GM18951 (cell line): Measurements from ENCODE around the gene ANG.
"Not testable (repeated sequence)": the region's sequence is repeated elsewhere in the genome, so short reads cannot be mapped to it uniquely, and the experiment has no call there.

Source experiments
- POLR2A ChIP-seq: IDR thresholded peaks from 4 replicates; pipeline ENCODE4 v1.6.1; 2011; ENCODE audit warnings: mild to moderate bottlenecking; ENCODE audit not compliant: insufficient read length, insufficient read depth; ENCODE audit errors: extremely low read depth
- in situ Hi-C: fragments of 300-500 bp; cut with MboI; formaldehyde crosslinking; loops from one replicate; pipeline ENCODE4 v1.12.0; 2022; ENCODE audit warnings: low sequenced_read_pairs, mixed read lengths, inconsistent platforms; ENCODE audit not compliant: unreplicated experiment

Gene ANG

DNA sequence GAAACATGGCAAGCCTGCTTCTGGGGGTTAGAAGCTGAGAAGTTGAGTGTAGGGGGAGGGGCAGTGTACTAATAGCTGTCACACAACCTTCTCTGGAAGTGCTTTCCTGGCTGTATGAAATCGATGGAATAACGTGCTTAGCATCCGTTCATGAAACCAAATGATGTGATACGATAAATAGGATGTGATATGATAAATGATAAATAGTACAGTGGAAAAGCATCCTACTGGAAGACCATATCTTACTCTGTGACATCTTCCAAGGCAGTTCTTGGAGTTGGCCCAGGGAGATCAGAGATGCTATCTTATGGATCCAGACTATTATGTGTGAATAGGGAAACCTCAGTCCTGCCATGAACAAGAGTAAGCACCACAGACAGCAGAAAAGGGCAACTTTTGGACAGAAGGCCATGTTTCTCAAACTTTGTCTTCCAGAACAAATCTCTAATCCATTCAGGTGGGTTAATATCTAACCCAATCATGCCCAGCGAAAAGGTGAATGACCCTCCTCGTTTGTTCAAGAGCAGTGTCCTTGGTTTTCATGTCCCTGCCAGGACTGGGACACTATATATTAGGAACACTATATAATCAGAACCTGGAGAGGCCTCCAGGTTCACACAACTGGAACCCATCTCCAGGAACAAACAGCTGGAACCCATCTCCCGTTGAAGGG, at the start of gene ANG:
Gene ANG (plus strand): TSS at position 598 of the 673 bp plus-strand sequence. CDS start 4,801 bp downstream, outside the sequence.
- in situ Hi-C loops = loop anchor here (5.0 to 10.0 kb wide), 3 partner anchors 54 to 354 kb away; partner anchors contain the start of gene CCNB1IP1
- TF ChIP-seq POLR2A = no peak

DNA sequence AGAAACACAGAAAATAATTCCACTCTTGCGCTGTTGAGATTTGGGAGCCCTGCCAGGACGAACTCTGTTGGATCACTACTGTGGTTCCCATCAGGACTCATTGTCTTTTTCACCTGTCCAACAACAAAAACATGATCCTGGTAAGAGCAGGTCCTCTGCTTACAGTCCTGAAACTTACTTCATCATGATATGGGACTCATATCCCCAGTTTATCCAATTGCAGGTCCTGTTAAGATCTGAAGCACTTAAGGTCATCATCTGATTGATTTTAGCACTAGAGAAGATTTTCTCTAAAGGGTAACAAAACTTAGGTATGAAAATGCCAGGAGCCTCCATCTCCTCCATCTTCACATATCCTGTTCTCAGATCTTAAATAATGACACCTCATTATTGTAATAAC, 47.0 kb upstream of the ANG start, which contains the start of gene OR6S1:
Gene OR6S1 (minus strand): TSS at position 101 of the 400 bp plus-strand sequence. CDS start 0 bp downstream, at position 101.
- in situ Hi-C loops = no loop called here
- no peak for TF ChIP-seq POLR2A

DNA sequence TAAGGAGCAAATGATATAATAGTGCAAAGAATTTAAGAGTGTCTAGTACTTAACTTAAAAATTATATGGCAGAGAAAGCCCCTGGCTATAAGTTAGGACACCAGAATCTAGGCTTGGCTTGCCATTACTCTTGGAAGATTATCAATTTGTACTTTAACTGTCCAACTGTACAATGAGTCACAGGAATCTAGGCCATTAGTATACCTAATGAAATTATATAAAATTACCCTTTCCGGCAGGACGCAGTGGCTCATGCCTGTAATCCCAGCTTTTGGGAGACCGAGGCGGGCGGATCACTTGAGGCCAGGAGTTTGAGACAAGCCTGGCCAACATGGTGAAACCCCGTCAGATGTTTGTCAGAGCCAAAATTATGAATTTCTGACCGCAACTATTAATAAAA, 46.4 kb upstream of the ANG start:
- TF ChIP-seq POLR2A = no peak
- in situ Hi-C loops = no loop called here

DNA sequence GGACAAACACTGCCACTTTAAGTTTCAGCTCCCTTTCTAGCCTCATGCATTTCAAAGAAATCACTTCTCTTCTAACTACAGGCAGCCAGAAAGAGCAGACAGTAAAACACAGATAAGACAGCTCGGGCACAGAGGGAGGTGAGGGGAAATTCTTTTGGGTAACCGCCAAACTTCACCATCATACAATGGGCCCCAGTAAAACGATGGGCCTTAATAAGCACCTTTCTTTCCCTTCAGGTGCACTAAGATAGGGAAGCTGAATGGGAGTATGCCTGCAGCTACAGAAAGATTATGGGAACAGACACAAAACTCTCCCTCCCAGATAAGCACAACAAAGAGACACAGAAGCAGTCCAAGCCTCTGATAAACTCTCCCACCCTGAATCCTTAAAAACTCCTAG, 45.8 kb upstream of the ANG start:
- in situ Hi-C loops = not testable (repeated sequence)

DNA sequence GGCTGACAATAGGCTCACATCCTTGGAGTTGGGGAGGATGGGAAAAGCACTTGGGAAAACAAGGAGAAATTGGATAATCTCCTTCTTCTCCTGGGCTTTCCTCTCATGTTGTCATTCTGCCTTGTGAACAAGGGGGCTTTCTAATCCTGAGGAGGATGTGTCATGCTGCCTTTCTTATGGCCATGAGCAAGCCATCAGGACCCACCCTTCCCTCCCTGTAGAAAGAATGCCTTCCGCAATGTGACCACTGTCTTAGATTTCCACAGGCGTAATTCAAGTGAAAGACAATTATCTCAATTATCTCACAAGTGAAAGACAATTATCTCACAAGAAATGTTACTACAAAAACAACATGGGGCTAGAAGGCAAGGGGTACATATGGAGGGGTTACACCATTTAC, 44.0 kb upstream of the ANG start:
- TF ChIP-seq POLR2A = no peak
- in situ Hi-C loops = no loop called here

DNA sequence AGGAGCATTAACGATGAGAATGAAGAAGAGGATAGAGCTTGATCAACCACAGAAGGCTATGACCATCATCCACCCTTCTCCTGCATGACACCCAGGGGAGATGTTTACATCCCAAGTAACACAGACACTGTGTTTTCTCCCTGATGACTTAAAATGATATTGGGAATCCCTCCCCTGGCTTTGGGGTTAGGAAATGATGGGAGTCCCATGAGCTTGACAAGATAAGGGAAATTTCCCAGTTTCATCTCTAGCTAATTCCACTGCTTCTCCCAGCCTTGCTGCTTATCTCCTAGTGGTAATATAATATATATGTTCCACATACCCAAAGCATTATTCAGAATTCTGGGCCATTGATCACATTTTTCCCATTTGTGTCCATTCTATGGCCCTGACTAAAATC, 43.1 kb upstream of the ANG start:
- in situ Hi-C loops = no loop called here

DNA sequence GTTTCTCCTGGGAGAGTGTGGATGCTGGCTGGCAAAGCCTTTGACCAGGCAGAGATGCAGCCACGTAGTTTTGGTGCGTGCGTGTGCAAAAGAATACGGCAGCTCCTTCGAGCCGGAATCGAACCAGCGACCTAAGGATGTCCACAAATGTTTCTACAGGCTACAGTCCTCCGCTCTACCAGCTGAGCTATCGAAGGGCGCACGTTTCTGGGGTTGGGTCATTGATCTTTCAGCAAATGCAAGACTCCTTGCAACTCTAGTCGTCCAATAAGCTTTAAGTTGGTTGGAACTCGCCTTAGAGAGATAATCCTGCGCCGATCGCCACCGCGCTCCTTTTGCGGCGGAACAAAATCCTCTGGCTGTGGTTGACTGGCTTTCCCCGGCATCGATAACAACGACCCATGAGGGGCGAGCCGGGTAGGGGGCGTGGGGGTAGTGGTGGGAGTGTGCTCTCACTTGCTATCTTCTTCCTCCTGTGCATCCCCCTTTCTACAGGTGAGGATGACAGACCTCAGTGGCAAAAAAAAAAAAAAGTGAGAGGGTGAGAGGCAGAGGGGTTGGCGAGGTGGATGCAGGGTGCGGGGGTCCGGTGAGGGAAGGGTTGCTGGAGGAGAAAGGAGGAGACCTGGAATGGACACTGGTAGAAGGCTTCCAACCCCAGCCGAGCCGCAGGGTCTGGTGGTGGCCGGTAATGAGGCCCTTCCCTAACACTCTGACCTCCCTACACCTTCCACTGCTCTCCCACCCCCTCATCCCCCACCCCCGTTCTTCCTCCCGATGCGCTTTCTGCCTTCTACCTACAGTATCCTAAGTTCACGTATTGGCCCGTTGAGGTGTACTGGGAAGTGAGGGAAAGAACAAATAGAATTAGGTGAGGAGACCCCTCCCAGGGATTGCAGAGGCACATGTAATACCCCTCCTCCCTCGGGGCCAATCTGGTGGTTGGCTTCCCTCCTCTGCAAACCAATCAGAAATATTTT, 35.3 kb upstream of the ANG start:
- TF ChIP-seq POLR2A = no peak
- in situ Hi-C loops = no loop called here

More for the DNA sequence above, 43.1 kb upstream of the ANG start:
- TF ChIP-seq POLR2A = no peak

DNA sequence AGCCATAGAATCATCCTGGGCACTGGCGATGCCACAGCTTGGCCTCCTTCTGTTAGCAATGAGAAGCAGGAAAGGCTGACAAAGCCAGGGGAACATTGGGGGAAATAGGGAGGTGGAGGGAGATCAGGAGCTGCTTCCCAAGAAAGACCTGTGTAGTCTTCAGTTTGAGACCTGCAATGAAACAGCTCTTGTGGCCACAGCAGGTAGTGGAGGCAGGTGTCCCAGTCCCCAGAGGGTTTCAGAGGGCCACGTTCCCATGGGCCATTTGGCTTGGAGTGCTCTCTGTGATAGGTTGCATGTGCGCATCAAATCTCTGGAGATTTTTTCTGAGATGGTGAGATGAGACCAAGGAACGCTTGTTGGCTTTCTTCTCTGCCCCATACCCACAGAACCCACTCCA, 32.7 kb upstream of the ANG start:
- in situ Hi-C loops = no loop called here

DNA sequence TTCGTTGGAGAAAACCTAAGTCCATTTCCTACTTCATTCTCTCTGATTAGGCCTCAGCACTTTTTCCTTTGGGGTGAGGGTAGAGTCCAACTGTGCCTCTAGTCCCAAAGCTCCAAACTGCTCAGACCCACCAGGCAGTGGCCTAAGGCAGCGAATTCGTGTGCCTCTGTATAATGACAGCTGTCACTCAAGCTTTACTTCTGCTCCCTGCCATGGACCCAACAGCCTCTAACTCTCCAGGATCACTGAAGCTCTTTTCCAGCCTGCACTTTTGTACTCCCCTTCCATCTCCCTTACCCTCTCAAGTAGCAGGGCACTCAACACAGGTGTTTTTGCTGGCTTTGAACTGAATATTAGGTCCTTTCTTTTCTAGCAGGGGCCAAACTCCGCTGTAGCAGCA, 32.3 kb upstream of the ANG start:
- TF ChIP-seq POLR2A = no peak
- in situ Hi-C loops = no loop called here

More for the DNA sequence above, 32.7 kb upstream of the ANG start:
- TF ChIP-seq POLR2A = no peak

DNA sequence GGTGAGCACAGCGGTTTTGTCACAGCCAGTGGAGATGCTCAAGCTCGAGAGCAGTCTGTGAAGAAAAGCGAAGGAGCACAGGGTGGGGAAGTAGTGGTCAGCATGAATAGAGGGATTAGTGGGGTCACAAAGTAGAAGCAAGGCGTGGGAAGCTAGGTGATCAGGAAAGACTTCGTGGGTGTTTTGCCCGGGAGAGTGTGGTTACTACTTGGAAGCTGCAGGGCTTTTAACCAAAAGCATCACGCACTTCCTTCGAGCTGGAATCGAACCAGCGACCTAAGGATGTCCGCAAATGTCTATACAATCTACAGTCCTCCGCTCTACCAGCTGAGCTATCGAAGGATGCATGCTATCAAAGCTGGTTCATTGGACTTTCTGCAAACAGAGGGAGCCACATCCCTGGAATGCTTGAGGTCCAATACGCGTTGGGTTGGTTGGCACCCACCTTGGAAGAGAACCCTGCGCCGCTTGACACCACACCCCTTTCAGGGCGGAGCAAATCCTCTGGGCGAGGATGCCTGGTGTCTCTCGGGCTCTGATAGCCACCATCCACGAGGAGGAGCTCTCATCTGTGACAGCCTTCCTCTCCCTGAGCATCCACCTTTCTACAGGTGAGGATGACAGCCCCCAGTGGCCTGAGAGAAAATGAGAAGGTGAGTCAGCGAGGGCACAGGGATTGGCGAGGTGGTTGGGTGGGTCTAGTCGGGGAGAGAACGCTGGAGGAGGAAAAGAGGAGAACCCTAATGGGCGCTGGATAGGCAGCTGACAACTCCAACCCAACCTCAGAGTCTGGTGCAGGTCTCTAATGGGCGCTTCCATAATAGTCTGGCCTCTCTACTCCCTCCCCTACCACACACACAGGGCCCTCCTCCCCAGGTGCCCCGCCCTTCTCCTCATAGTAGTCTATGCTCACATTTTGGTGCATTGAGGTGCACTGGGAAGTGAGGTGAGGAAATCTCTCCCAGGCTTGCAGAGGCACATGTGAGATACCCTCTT, 31.1 kb upstream of the ANG start:
- no peak for TF ChIP-seq POLR2A
- in situ Hi-C loops = no loop called here

DNA sequence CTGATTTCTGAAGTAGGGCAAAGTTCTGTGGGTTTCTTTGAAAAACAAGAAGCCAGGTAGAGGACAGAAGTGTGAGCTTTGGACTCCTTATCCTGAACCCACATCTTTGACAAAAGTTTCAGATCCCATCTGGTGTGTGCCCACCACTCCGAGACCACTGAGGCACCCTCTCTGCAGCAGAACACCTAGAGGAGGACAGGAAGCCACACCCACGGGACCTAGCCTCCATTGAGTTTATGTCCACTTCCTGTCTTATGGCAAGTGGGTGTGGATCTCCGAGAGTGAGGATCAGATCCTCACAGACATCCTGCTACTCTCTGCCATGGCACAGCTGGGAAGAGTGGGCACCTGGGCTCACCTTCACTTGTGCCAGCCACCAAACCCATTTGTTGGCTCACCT, 30.3 kb upstream of the ANG start:
- in situ Hi-C loops = no loop called here
- TF ChIP-seq POLR2A = no peak

DNA sequence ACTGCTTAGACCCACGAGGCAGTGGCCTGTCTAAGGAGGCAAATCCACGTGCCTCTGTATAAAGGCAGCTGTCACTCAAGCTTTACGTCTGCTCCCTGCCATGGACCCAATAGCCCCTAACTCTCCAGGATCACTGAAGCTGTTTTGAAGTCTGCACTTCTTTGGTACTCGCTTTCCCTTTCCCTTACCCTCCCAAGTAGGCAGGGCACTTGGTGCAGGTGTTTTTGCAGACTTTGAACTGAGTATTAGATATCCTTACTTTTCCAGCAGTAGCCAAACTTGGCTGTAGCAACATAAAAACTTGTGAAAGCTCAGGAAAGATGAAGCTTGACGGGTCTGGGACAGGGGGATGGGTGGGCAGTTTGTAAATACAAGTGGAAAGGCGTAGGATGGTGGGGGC, 29.2 kb upstream of the ANG start:
- in situ Hi-C loops = no loop called here
- TF ChIP-seq POLR2A = no peak
